PC-3 (cell line): Measurements from ENCODE around the gene UBASH3A. TPM values are rescaled to one million over a fixed set of nuclear protein-coding genes. Genes with fewer than 3 reads are reported as not detected.

ENCODE experiments used
- ATAC-seq: fragments of 200-7000 bp; cut with Tn5 transposase; 2 replicates; pipeline ENCODE4 v1.9.1; 2020; ENCODE audit warnings: mild to moderate bottlenecking, moderate library complexity
- BruUV-seq: library from RNA; stranded (reverse); fragments of 400-500 nt; replicated peaks from 2 replicates; lab custom pipeline; 2021; lab: Mats Ljungman, UMichigan
- CTCF ChIA-PET: fragments of 300-600 bp; sonication (Branson Sonifier 250); formaldehyde crosslinking; loops from one replicate; lab custom pipeline; 2022; ENCODE audit warnings: antibody characterized with exemption; lab: Charles Lee
- POLR2A ChIA-PET: fragments of 300-600 bp; sonication (Branson Sonifier 250); formaldehyde crosslinking; loops from one replicate; lab custom pipeline; 2022; ENCODE audit warnings: antibody characterized with exemption; ENCODE audit not compliant: unreplicated experiment; lab: Charles Lee
- DNase-seq: peaks from one replicate; pipeline ENCODE4 v3.0.0-alpha.2; 2015
- H2AFZ ChIP-seq: fragments of 300-600 bp; sonication (generic); 2 replicates; pipeline ENCODE4 v1.6.0; 2016; ENCODE audit warnings: antibody characterized with exemption, low read length
- H3F3A ChIP-seq: fragments of 300-600 bp; sonication (generic); one replicate; pipeline ENCODE4 v1.6.0; 2017; ENCODE audit warnings: antibody characterized with exemption, low read length, control low read depth, mild to moderate bottlenecking; ENCODE audit not compliant: unreplicated experiment
- H3K27ac ChIP-seq: fragments of 300-600 bp; sonication (generic); 2 replicates; pipeline ENCODE4 v1.5.1; 2016; ENCODE audit warnings: mild to moderate bottlenecking, low read length
- H3K27me3 ChIP-seq: fragments of 300-600 bp; sonication (generic); 2 replicates; pipeline ENCODE4 v1.6.1; 2016; ENCODE audit warnings: low read length, mixed read lengths
- H3K36me3 ChIP-seq: fragments of 300-600 bp; sonication (generic); 2 replicates; pipeline ENCODE4 v1.6.1; 2016; ENCODE audit warnings: low read depth, mixed run types, low read length, mixed read lengths
- H3K4me1 ChIP-seq: fragments of 300-600 bp; sonication (generic); 2 replicates; pipeline ENCODE4 v1.5.1; 2016; ENCODE audit warnings: low read length; ENCODE audit not compliant: insufficient read depth
- H3K4me2 ChIP-seq: fragments of 300-600 bp; sonication (generic); 2 replicates; pipeline ENCODE4 v1.6.0; 2016; ENCODE audit warnings: low read length
- H3K4me3 ChIP-seq: fragments of 300-600 bp; sonication (generic); 2 replicates; pipeline ENCODE4 v1.5.1; 2016; ENCODE audit warnings: mild to moderate bottlenecking, low read length, mixed read lengths
- H3K79me2 ChIP-seq: fragments of 300-600 bp; sonication (generic); 2 replicates; pipeline ENCODE4 v1.6.1; 2017; ENCODE audit warnings: low read length, mixed read lengths
- H3K9ac ChIP-seq: fragments of 300-600 bp; sonication (generic); 2 replicates; pipeline ENCODE4 v1.6.0; 2016; ENCODE audit warnings: mild to moderate bottlenecking, low read length
- H3K9me2 ChIP-seq: fragments of 300-600 bp; sonication (generic); replicated peaks from 2 replicates; pipeline ENCODE4 v1.6.1; 2016; ENCODE audit warnings: mixed run types, low read length, mixed read lengths
- H3K9me3 ChIP-seq: fragments of 300-600 bp; sonication (generic); 2 replicates; pipeline ENCODE4 v1.6.1; 2016; ENCODE audit warnings: low read length, mixed read lengths
- H4K20me1 ChIP-seq: fragments of 300-600 bp; sonication (generic); 2 replicates; pipeline ENCODE4 v1.6.1; 2016; ENCODE audit warnings: low read length, mixed read lengths
- EZH2 ChIP-seq: fragments of 300-600 bp; sonication (generic); IDR thresholded peaks from one replicate; pipeline ENCODE4 v1.6.1; 2017; ENCODE audit warnings: antibody characterized with exemption, mild to moderate bottlenecking, low read length; ENCODE audit not compliant: unreplicated experiment
- EZH2phosphoT487 ChIP-seq: fragments of 300-600 bp; sonication (generic); IDR thresholded peaks from 2 replicates; pipeline ENCODE4 v1.6.1; 2018; ENCODE audit warnings: mild to moderate bottlenecking, antibody characterized with exemption, low read length, borderline replicate concordance
- intact Hi-C: fragments of 100-400 bp; cut with micrococcal nuclease; formaldehyde crosslinking; loops from 2 replicates; pipeline ENCODE4 v1.9.0; 2023
- total RNA-seq: library from RNA; depleted of rRNA; stranded (reverse); fragments of >200 nt; gene quantifications from 2 replicates; pipeline ENCODE4 v1.2.3, GENCODE V29; 2014
- TF ChIP-seq, protein P1 (sequence below): fragments of 300-600 bp; sonication (generic); conservative IDR thresholded peaks from 2 replicates; pipeline ENCODE4 v1.5.1; 2017; ENCODE audit warnings: antibody characterized with exemption, low read depth, mild to moderate bottlenecking, low read length

Gene UBASH3A
- total RNA-seq, 1 experiment from 2014 or later = 1.0 TPM

DNA sequence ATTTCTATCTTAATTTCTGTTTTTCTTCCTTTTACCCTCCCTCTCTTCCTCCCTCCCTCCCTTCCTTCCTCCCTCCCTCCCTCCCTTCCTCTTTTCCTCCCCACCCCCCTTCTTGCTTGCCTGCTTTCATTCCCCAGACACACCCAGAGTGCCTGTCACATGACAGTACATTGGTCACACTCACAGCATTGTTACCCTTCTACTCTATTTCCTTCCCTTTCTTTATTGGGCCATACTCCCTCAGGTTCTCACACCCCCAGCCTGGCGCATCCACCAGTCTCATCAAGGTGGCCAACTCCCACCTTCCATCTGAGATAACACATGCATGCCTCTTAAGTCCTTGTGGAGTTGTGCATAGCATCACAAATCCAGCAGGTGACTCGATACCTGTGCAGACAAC lies 18.7 kb upstream of the UBASH3A start:
- ATAC-seq (peak; percentile 6; the same call in 1 of the 2 replicates), DNase-seq (peak; percentile 21)
- Histone ChIP-seq H3K79me2 (no peaks in the 10 kb centered on the region), H3K9me3 (no peaks in the 10 kb centered on the region), H3F3A (no peaks in the 10 kb centered on the region), H3K4me2 (no peak overlapping the region), H3K36me3 (no peaks in the 10 kb centered on the region), H3K4me3 (no peak overlapping the region), H2AFZ (no peak overlapping the region), H3K9me2 (no peaks in the 10 kb centered on the region), H4K20me1 (no peaks in the 10 kb centered on the region), H3K4me1 (peaks cover 22% of the 10 kb centered on the region), H3K27ac (no peak overlapping the region), H3K9ac (no peak overlapping the region), H3K27me3 (no peaks in the 10 kb centered on the region)
- POLR2A ChIA-PET = interaction anchor here (0.6 kb wide), 1 partner anchor 18 kb away, joined by 11 read pairs; the partner anchor contains the start of gene TFF1
- BruUV-seq = no TSS peak
- TF ChIP-seq, protein P1, sequence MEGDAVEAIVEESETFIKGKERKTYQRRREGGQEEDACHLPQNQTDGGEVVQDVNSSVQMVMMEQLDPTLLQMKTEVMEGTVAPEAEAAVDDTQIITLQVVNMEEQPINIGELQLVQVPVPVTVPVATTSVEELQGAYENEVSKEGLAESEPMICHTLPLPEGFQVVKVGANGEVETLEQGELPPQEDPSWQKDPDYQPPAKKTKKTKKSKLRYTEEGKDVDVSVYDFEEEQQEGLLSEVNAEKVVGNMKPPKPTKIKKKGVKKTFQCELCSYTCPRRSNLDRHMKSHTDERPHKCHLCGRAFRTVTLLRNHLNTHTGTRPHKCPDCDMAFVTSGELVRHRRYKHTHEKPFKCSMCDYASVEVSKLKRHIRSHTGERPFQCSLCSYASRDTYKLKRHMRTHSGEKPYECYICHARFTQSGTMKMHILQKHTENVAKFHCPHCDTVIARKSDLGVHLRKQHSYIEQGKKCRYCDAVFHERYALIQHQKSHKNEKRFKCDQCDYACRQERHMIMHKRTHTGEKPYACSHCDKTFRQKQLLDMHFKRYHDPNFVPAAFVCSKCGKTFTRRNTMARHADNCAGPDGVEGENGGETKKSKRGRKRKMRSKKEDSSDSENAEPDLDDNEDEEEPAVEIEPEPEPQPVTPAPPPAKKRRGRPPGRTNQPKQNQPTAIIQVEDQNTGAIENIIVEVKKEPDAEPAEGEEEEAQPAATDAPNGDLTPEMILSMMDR = no peak
- TF ChIP-seq EZH2 (no peak), EZH2phosphoT487 (no peak)
- intact Hi-C loops = loop anchor here (5.0 kb wide), 1 partner anchor 238 kb away; no protein-coding TSS in a partner anchor
- CTCF ChIA-PET = interaction anchor here (0.9 kb wide), 1 partner anchor 47 kb away, joined by 5 read pairs; no protein-coding TSS in a partner anchor

DNA sequence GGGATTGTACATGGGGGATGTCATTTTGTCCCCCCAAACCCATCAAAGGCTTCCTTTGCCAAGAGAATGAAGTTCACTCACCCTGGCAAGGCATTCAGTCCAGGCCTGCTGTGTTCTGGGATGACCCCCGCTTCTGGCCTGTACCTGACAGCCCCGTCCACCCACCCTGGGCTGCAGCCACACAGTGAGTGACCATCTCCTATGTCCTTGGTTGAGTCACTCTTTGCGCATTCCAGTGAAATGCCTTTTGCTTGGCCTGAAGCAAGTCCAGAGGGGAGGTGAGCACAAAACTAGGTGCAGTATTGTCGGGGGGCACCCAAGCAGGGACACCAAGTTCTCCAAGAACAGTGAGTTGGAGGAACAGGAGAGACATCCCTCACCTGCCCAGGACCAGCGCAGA lies 18.1 kb upstream of the UBASH3A start:
- H3K4me2 ChIP-seq = no peak overlapping the region
- no peak overlapping the region for H3K27ac ChIP-seq
- no peak overlapping the region for H2AFZ ChIP-seq
- H3K4me1 ChIP-seq = peaks cover 28% of the 10 kb centered on the region
- no peaks in the 10 kb centered on the region for H3K36me3 ChIP-seq
- TF ChIP-seq, protein P1 = no peak
- TF ChIP-seq EZH2phosphoT487 = no peak
- no peak for TF ChIP-seq EZH2
- DNase-seq (no peak), ATAC-seq (no peak)
- H3K79me2 ChIP-seq = no peaks in the 10 kb centered on the region
- H3K9me3 ChIP-seq = no peaks in the 10 kb centered on the region
- ChIA-PET CTCF (no interaction called here), POLR2A (no interaction called here)
- no peak overlapping the region for H3K4me3 ChIP-seq
- no peaks in the 10 kb centered on the region for H3K27me3 ChIP-seq
- intact Hi-C loops = no loop called here
- no TSS peak for BruUV-seq
- no peaks in the 10 kb centered on the region for H4K20me1 ChIP-seq
- H3F3A ChIP-seq = no peaks in the 10 kb centered on the region
- no peaks in the 10 kb centered on the region for H3K9me2 ChIP-seq
- H3K9ac ChIP-seq = no peak overlapping the region

DNA sequence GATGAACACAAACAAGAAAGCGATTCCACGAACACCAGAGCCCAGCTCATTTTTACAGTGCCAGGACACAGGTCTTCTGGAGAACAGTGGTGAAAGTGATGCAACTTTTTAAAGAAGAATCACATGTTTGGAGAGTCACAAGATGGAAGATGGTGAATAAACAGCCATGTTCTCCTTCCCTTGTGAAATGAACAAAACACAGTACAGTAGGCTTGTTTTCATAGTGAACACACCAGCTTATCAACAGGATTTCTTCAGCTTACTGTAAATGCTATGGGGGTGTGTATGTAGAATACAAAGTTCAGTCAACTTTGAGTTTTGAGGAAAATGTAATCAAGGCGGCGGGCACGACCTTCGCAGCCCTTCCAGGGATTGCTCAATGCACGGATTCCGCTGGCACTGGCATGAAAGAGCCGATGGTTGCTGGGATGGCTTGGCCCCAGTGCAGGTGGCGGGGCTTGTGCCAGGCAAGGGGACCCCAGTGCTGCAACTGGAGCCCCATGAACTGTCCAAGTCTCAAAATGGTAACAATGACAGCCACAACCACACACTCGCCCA lies 17.6 kb upstream of the UBASH3A start:
- intact Hi-C loops = no loop called here
- no peak overlapping the region for H3K27ac ChIP-seq
- no peak overlapping the region for H3K4me3 ChIP-seq
- H4K20me1 ChIP-seq = no peaks in the 10 kb centered on the region
- H3K36me3 ChIP-seq = no peaks in the 10 kb centered on the region
- no peaks in the 10 kb centered on the region for H3K9me2 ChIP-seq
- peaks cover 28% of the 10 kb centered on the region for H3K4me1 ChIP-seq
- no peak overlapping the region for H3K9ac ChIP-seq
- H3F3A ChIP-seq = no peaks in the 10 kb centered on the region
- no peak overlapping the region for H3K4me2 ChIP-seq
- DNase-seq = no peak
- CTCF ChIA-PET = no interaction called here
- no TSS peak for BruUV-seq
- no peaks in the 10 kb centered on the region for H3K27me3 ChIP-seq
- ATAC-seq = no peak
- POLR2A ChIA-PET = no interaction called here
- H3K9me3 ChIP-seq = no peaks in the 10 kb centered on the region
- no peak overlapping the region for H2AFZ ChIP-seq
- TF ChIP-seq EZH2 (no peak), EZH2phosphoT487 (no peak)
- TF ChIP-seq, protein P1 = no peak
- H3K79me2 ChIP-seq = no peaks in the 10 kb centered on the region
